IMR-90 (cell line): ENCODE data around the gene PDIA2. TPM values are rescaled to one million over a fixed set of nuclear protein-coding genes. Genes with fewer than 3 reads are reported as not detected.

ENCODE experiments used
- ATAC-seq: fragments of 200-7000 bp; cut with Tn5 transposase; 2 replicates; pipeline ENCODE4 v1.9.1; 2020; ENCODE audit warnings: low read depth, mild to moderate bottlenecking, moderate library complexity
- BruUV-seq: library from RNA; stranded (reverse); fragments of 400-500 nt; replicated peaks from 2 replicates; lab custom pipeline; 2021; lab: Mats Ljungman, UMichigan
- CTCF ChIA-PET: fragments of 300-600 bp; formaldehyde crosslinking; extraction: SDS; loops from one replicate; lab custom pipeline; 2021; ENCODE audit warnings: antibody characterized with exemption; lab: Yijun Ruan, JAX
- POLR2A ChIA-PET: fragments of 300-600 bp; sonication (Branson Sonifier 250); formaldehyde crosslinking; loops from one replicate; lab custom pipeline; 2022; ENCODE audit warnings: antibody characterized with exemption; ENCODE audit not compliant: unreplicated experiment; lab: Charles Lee
- DNase-seq: peaks from one replicate; pipeline ENCODE4 v3.0.0; 2013
- H2AFZ ChIP-seq: replicated peaks from 2 replicates; pipeline ENCODE3; 2013; ENCODE audit warnings: low read length, mild to moderate bottlenecking; ENCODE audit not compliant: poor library complexity
- H2AK5ac ChIP-seq: 2 replicates; pipeline ENCODE4 v1.6.1; 2013; ENCODE audit warnings: low read depth, low read length, inconsistent platforms
- H2AK9ac ChIP-seq: replicated peaks from 2 replicates; pipeline ENCODE3; 2013; ENCODE audit warnings: mild to moderate bottlenecking, low read depth, low read length, moderate library complexity; ENCODE audit not compliant: poor library complexity
- H2BK120ac ChIP-seq: 2 replicates; pipeline ENCODE4 v1.6.1; 2013; ENCODE audit warnings: low read depth, low read length, inconsistent platforms
- H2BK15ac ChIP-seq: 3 replicates; pipeline ENCODE4 v1.6.1; 2013; ENCODE audit warnings: low read depth, low read length, inconsistent platforms
- H2BK20ac ChIP-seq: 2 replicates; pipeline ENCODE4 v1.6.1; 2013; ENCODE audit warnings: low read depth, mild to moderate bottlenecking, inconsistent platforms, low read length, moderate library complexity
- H2BK5ac ChIP-seq: 2 replicates; pipeline ENCODE4 v1.6.1; 2013; ENCODE audit warnings: mild to moderate bottlenecking, low read depth, low read length, inconsistent platforms; ENCODE audit not compliant: poor library complexity, severe bottlenecking
- H3K14ac ChIP-seq: replicated peaks from 2 replicates; pipeline ENCODE4 v1.6.1; 2013; ENCODE audit warnings: low read depth, low read length, inconsistent platforms
- H3K18ac ChIP-seq: 2 replicates; pipeline ENCODE4 v1.6.1; 2013; ENCODE audit warnings: low read depth, low read length, control low read depth
- H3K23ac ChIP-seq: 2 replicates; pipeline ENCODE4 v1.6.1; 2013; ENCODE audit warnings: low read depth, low read length, inconsistent platforms
- H3K27ac ChIP-seq: 2 replicates; pipeline ENCODE4 v1.5.1; 2013; ENCODE audit warnings: mild to moderate bottlenecking, control low read depth, low read length; ENCODE audit not compliant: insufficient read depth
- H3K27me3 ChIP-seq: 2 replicates; pipeline ENCODE4 v1.6.1; 2013; ENCODE audit warnings: low read length; ENCODE audit not compliant: control insufficient read depth, insufficient read depth
- H3K36me3 ChIP-seq: 2 replicates; pipeline ENCODE4 v1.6.1; 2013; ENCODE audit warnings: low read length, mixed read lengths; ENCODE audit not compliant: control insufficient read depth, insufficient read depth
- H3K4ac ChIP-seq: 2 replicates; pipeline ENCODE4 v1.6.1; 2013; ENCODE audit warnings: low read depth, low read length, inconsistent platforms
- H3K4me1 ChIP-seq: 2 replicates; pipeline ENCODE4 v1.6.1; 2013; ENCODE audit warnings: low read length, mixed read lengths; ENCODE audit not compliant: control insufficient read depth, insufficient read depth
- H3K4me2 ChIP-seq: 2 replicates; pipeline ENCODE4 v1.6.1; 2013; ENCODE audit warnings: low read depth, mild to moderate bottlenecking, control low read depth, low read length, moderate library complexity
- H3K4me3 ChIP-seq: 2 replicates; pipeline ENCODE4 v1.5.1; 2013; ENCODE audit warnings: low read depth, mild to moderate bottlenecking, control low read depth, low read length, moderate library complexity; ENCODE audit not compliant: insufficient read depth
- H3K56ac ChIP-seq: 2 replicates; pipeline ENCODE4 v1.6.1; 2013; ENCODE audit warnings: low read length, inconsistent platforms; ENCODE audit not compliant: insufficient read depth; ENCODE audit errors: extremely low read depth
- H3K79me1 ChIP-seq, 2 experiments: 2 replicates each; pipeline ENCODE4 v1.6.1; 2013; ENCODE audit warnings: low read length in 2 of 2, inconsistent platforms in 1 of 2, low read depth in 1 of 2
- H3K9ac ChIP-seq: 2 replicates; pipeline ENCODE4 v1.6.1; 2013; ENCODE audit warnings: low read depth, low read length, control low read depth
- H3K9me1 ChIP-seq: 2 replicates; pipeline ENCODE4 v1.6.1; 2013; ENCODE audit warnings: low read length, inconsistent platforms; ENCODE audit not compliant: insufficient read depth
- H3K9me3 ChIP-seq: 2 replicates; pipeline ENCODE4 v1.6.1; 2013; ENCODE audit warnings: low read length; ENCODE audit not compliant: control insufficient read depth, insufficient read depth
- H4K20me1 ChIP-seq: 2 replicates; pipeline ENCODE4 v1.6.1; 2013; ENCODE audit warnings: low read length, inconsistent platforms; ENCODE audit not compliant: insufficient read depth
- H4K5ac ChIP-seq: 2 replicates; pipeline ENCODE4 v1.6.1; 2013; ENCODE audit warnings: mild to moderate bottlenecking, low read depth, low read length, control low read depth
- H4K8ac ChIP-seq, 2 experiments: 2 replicates each; pipeline ENCODE4 v1.6.1; 2013; ENCODE audit warnings: low read depth in 2 of 2, low read length in 2 of 2, control low read depth in 1 of 2, inconsistent platforms in 1 of 2
- H4K91ac ChIP-seq: 2 replicates; pipeline ENCODE4 v1.6.1; 2013; ENCODE audit warnings: low read depth, low read length, inconsistent platforms; ENCODE audit not compliant: insufficient read depth
- FOS ChIP-seq: fragments of 150-350 bp; IDR thresholded peaks from 2 replicates; pipeline ENCODE4 v1.6.1; 2016; ENCODE audit warnings: low read depth, low read length
- MXI1 ChIP-seq: IDR thresholded peaks from 2 replicates; pipeline ENCODE4 v1.6.1; 2012; ENCODE audit warnings: low read depth, mild to moderate bottlenecking, low read length, moderate library complexity, borderline replicate concordance
- NFE2L2 ChIP-seq: fragments of 150-350 bp; IDR thresholded peaks from 2 replicates; pipeline ENCODE4 v1.6.1; 2016; ENCODE audit warnings: low read depth, mild to moderate bottlenecking, low read length
- POLR2A ChIP-seq: IDR thresholded peaks from 2 replicates; pipeline ENCODE4 v1.6.1; 2012; ENCODE audit warnings: mild to moderate bottlenecking, low read depth, low read length
- SMC3 ChIP-seq: fragments of 150-350 bp; IDR thresholded peaks from 2 replicates; pipeline ENCODE4 v1.6.1; 2016; ENCODE audit warnings: low read depth, mild to moderate bottlenecking, antibody characterized with exemption, low read length, moderate library complexity
- WGBS, 2 experiments: methylation state at CpG; one replicate each; pipeline versions ENCODE4 v1.1.5 to v1.1.7; 2013; ENCODE audit warnings: missing lambda C conversion rate in 2 of 2; ENCODE audit not compliant: insufficient read length in 1 of 2; ENCODE audit errors: extremely low coverage in 2 of 2; 5-methylcytosine and 5-hydroxymethylcytosine counted together
- dilution Hi-C: fragments of 300-500 bp; cut with HindIII; formaldehyde crosslinking; loops from one replicate; pipeline ENCODE4 v1.14.3; 2018; ENCODE audit warnings: low sequenced_read_pairs; ENCODE audit not compliant: unreplicated experiment
- in situ Hi-C: fragments of 300-500 bp; cut with MboI; formaldehyde crosslinking; loops from 3 replicates; pipeline ENCODE4 v1.14.3; 2019; ENCODE audit warnings: low sequenced_read_pairs, inconsistent platforms, mixed read lengths
- intact Hi-C: fragments of 100-400 bp; cut with micrococcal nuclease; formaldehyde crosslinking; loops from 2 replicates; pipeline ENCODE4 v1.10.0; 2022
- polyA plus RNA-seq, 3 experiments: library from polyadenylated mRNA; depleted of rRNA; stranded (reverse); fragments of >200 nt; gene quantifications; 2 replicates each; pipeline ENCODE4 v1.2.3, GENCODE V29; 2012; ENCODE audit warnings: low replicate concordance in 1 of 3
- total RNA-seq: library from RNA; depleted of rRNA; stranded (reverse); fragments of >200 nt; gene quantifications from 2 replicates; pipeline ENCODE4 v1.2.3, GENCODE V29; 2012
- TF ChIP-seq, protein P1 (sequence below): fragments of 150-350 bp; IDR thresholded peaks from 2 replicates; pipeline ENCODE4 v1.6.1; 2016; ENCODE audit warnings: low read depth, mild to moderate bottlenecking, low read length, moderate library complexity, borderline replicate concordance
- TF ChIP-seq, protein P2 (sequence below): conservative IDR thresholded peaks from 2 replicates; pipeline ENCODE4 v1.5.1; 2012; ENCODE audit warnings: mild to moderate bottlenecking, low read depth, low read length, improper control_type of control experiment

The PDIA2 gene
- total and polyA plus RNA-seq, 2 of the 4 experiments (the other 2 are of a cell fraction): 0.17 TPM; not detected in 1

DNA sequence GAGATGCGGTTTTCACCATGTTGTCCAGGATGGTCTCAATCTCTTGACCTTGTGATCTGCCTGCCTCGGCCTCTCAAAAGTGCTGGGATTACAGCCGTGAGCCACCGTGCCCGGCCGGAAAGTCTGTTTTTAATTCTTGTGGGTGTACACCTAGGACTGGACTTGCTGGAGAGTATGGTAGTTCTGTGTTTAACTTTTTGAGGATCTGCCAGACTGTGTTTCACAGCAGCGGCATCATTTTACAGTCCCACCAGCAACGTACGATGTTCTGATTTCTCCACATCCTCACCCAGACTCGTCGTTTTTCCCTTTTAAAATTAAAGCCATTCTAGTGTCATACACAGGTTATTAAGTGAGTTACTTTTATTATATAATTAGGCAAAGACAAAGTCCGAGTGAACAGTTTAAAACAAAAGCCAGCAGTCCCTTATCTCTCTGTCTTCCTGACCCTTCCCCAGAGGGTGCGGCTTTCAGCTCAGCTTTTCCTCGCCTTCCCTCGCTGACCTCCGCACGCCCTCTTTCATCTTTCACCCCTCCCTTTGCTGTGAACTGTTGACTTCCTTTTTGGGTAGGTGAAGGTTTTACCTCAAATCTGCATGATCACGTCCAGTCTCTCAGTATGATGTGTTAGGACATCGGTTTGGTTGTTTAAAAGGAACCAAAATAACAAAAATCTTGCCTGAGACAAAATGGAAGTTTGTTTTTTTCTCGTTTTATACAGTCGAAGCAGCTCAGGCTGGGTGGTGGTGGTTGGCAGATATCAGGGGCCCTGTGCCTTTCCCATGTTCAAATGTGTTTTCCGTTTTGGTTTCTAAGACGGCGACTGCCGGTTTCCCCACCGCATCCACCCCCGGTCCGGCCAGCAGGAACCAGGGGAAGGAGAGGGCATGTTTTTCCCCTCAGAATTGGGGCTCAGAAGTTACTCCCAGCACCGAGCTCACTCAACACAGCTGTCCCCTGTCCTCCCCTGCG, 30.3 kb upstream of the PDIA2 start:
- H4K5ac ChIP-seq: no peak overlapping the region
- intact Hi-C loops: no loop called here
- no peak overlapping the region for H2BK120ac ChIP-seq
- H3K18ac ChIP-seq: no peak overlapping the region
- H3K9ac ChIP-seq: no peak overlapping the region
- no peak overlapping the region for H3K56ac ChIP-seq
- BruUV-seq: no TSS peak
- peaks cover 27% of the 10 kb centered on the region for H3K36me3 ChIP-seq
- peaks cover 6% of the 10 kb centered on the region; the same call in 1 of the 2 replicates for H4K20me1 ChIP-seq
- in situ Hi-C loops: no loop called here
- POLR2A ChIA-PET: no interaction called here
- CTCF ChIA-PET: interaction anchor here (0.6 kb wide), 1 partner anchor 40 kb away, joined by 6 read pairs; no protein-coding TSS in a partner anchor
- no peaks in the 10 kb centered on the region for H3K4me1 ChIP-seq
- H3K79me1 ChIP-seq: no peaks in the 10 kb centered on the region
- H3K27ac ChIP-seq: no peak overlapping the region
- H4K91ac ChIP-seq: no peak overlapping the region
- H2AK9ac ChIP-seq: no peak overlapping the region
- H3K9me3 ChIP-seq: no peaks in the 10 kb centered on the region
- no peak overlapping the region for H3K4me2 ChIP-seq
- no peak overlapping the region for H2AK5ac ChIP-seq
- 55% methylated on average over 4 of the region's 30 CpGs; no CpG with 5 or more reads in 1 of the 2 experiments for WGBS, 2 experiments
- H2BK15ac ChIP-seq: no peak overlapping the region
- H2BK5ac ChIP-seq: no peak overlapping the region
- TF ChIP-seq NFE2L2 (no peak), FOS (no peak), MXI1 (no peak), SMC3 (no peak), POLR2A (no peak)
- TF ChIP-seq, protein P1, sequence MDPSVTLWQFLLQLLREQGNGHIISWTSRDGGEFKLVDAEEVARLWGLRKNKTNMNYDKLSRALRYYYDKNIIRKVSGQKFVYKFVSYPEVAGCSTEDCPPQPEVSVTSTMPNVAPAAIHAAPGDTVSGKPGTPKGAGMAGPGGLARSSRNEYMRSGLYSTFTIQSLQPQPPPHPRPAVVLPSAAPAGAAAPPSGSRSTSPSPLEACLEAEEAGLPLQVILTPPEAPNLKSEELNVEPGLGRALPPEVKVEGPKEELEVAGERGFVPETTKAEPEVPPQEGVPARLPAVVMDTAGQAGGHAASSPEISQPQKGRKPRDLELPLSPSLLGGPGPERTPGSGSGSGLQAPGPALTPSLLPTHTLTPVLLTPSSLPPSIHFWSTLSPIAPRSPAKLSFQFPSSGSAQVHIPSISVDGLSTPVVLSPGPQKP: no peak
- TF ChIP-seq, protein P2, sequence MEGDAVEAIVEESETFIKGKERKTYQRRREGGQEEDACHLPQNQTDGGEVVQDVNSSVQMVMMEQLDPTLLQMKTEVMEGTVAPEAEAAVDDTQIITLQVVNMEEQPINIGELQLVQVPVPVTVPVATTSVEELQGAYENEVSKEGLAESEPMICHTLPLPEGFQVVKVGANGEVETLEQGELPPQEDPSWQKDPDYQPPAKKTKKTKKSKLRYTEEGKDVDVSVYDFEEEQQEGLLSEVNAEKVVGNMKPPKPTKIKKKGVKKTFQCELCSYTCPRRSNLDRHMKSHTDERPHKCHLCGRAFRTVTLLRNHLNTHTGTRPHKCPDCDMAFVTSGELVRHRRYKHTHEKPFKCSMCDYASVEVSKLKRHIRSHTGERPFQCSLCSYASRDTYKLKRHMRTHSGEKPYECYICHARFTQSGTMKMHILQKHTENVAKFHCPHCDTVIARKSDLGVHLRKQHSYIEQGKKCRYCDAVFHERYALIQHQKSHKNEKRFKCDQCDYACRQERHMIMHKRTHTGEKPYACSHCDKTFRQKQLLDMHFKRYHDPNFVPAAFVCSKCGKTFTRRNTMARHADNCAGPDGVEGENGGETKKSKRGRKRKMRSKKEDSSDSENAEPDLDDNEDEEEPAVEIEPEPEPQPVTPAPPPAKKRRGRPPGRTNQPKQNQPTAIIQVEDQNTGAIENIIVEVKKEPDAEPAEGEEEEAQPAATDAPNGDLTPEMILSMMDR: no peak
- H2AFZ ChIP-seq: no peak overlapping the region
- H3K9me1 ChIP-seq: 0 out of 2 replicates have a peak, but pooled peaks cover 6% of the 10 kb centered on the region
- no peak for DNase-seq
- no peaks in the 10 kb centered on the region for H3K27me3 ChIP-seq
- no peak overlapping the region for H3K4ac ChIP-seq
- no peak for ATAC-seq
- no peak overlapping the region for H4K8ac ChIP-seq
- dilution Hi-C loops: no loop called here
- H3K14ac ChIP-seq: no peak overlapping the region; the same call in 1 of the 2 replicates
- H3K23ac ChIP-seq: no peak overlapping the region
- no peak overlapping the region for H2BK20ac ChIP-seq
- no peak overlapping the region for H3K4me3 ChIP-seq
